SW480 (cell line): ENCODE data around the gene CNDP1.

Source experiments
- DNase-seq: peaks from one replicate; pipeline ENCODE4 v3.0.0-alpha.2; 2016; ENCODE audit warnings: low spot score

Gene CNDP1

DNA sequence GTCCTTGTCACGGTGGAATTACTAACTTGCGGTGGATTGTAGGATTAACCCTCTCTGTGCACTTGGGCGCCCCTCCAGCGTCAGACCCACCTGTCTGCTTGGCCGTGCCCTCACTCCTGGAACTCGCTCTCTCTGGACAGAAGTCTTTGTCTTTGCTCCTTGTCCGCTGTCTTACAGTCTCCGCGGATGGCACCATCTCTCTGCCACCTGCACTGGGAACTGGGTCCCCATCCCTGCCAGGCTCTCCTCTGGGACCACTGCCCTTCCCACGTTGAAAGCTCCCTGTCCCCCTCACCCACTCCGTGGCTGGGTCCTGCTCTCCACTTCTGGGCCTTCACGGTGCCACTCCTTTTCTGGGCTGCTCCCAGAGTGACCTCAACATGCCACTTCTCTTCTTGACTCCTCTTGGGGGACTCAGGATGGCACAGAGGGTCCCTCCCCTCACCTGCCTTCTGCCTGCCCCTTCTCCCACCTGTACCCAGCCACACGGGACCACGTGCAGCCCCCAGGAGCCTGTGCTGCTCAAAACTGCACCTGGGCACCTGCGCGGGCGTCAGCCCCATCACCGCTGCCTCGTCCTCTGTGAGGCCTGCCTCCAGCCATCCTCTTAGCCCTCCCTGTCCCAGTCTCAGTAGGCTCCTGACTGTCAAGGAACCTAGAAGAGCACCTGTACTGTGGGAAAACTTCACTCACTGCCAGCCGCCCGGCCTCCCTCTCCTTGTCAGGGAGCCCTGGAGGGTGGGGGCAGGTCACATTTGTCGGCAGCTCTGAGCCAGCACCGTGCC lies 27.0 kb upstream of the CNDP1 start:
- no peak for DNase-seq

DNA sequence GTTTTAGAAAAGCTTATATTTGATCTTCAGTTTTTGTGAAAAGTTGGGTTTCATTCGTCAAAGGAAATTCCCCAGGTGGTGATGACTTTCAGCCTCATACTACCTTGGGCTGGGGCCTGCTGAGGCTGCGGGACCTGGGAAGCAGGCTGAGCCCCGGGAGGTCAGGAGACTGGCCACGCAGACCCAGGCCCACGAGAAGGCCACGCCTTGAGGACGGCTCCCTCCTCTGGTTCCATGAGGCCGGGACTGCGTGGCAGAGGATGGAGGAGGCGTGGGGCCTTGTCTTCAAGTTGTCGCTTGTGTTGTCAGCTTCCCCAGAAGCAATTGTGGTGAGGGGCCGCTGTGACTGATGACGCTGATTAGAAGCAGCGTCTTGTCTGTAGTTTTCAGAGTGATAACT lies 26.4 kb upstream of the CNDP1 start:
- no peak for DNase-seq

DNA sequence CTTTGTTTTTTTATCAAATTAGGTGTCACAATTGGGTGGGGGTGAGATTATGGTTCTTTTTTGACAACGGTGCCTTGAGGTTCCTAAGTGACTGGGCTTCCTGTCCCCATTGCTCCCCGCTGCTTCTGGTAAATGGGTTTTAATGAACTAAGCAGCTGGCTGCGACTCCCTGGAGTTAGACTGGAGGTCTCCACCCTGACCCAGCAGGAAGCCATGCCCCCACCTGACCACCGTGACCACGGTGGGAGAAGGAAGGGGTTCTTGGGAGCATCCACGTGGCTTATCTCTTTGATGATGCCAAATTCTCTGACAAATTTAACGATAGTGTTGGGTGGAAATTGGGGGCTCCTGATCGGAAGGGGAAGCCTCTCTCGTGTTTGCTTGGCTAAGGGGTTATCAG lies 25.9 kb upstream of the CNDP1 start:
- DNase-seq, result no peak

DNA sequence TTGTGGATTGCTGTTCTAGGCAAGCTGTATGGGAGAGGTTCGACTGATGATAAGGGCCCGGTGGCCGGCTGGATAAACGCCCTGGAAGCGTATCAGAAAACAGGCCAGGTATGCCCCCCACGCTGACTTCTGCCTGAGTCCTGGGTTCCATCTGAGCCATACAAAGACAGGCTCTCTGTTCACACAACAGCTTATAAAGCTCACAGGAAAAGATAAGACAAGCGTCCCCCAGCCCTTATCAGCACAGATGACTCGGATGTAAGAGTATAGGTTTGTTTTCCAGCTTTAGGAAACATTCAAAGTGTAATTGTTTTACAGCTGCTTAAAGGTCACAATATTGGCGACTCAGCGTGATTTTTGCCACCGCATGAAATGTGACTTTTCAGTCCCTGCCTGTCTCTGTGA lies 25.5 kb upstream of the CNDP1 start:
- DNase-seq, result no peak

DNA sequence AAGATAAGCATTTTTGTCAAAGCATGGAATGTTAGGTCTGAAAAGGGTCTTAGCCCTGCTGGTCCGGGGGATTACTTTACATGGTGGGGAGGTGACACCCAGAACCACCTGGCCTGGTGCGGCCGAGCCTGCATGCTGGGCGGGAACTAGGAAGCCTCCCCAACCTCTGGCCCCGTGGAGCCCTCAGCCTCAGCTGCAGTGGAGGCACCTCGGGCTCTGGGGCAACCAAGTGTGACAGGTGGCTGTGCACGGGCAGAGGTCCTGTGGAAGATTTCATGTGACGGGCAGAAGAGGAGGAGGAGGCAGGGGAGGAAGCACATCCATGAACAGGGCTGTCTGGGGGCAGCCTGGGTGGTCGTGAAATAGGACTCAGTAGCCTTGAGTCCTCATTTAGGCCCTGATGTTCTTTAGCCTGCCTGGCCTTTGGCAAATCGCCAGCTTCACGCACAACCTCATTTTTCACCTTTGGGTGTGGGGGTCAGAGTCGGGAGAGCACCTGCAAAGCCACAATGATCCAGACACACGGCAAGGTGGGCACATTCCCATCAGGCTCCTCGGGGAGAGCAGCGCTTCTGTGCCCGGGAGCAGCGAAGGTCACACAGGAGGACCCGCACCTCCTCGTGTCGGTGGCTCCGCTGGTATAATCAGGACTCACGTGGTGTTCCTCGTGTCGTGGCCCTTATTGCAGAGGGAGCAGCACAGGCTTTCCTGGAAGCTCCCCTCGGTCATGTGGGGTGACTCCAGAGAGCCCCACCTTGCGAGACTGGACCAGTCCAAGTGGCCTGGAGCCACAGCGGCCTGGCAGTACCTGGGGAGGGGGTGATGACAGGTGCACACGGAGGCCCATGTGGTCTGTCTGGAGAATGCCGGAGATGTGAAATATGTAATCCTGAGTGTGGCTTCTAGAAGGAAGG lies 24.2 kb upstream of the CNDP1 start:
- no peak for DNase-seq

DNA sequence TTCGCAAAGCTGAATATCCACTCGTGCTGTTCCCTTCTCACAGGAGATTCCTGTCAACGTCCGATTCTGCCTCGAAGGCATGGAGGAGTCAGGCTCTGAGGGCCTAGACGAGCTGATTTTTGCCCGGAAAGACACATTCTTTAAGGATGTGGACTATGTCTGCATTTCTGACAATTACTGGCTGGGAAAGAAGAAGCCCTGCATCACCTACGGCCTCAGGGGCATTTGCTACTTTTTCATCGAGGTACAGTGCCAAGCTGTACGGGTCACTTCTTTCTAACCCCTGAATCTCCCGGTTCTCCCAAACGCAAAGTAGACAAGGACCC lies 23.6 kb upstream of the CNDP1 start:
- DNase-seq, result no peak

DNA sequence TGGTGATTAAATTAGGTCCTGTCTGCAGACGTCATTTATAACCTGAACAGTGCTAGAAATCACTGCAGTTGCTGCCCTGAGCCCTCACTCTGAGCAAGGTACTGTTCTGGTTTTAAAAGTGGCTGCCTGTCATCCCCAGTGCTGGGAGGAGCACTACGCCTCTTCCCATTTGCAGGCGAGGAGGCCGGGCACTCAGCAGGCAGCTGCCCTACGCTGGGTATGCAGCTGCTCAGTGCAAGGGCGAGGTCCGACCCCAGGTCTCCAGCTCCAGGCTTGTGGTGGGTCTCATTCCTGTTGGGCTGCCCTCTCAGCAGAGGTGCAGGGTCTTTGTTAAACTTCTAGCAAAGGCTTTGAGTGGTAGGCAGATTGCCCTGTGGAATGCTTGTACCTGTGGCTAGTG lies 22.5 kb upstream of the CNDP1 start:
- no peak for DNase-seq

DNA sequence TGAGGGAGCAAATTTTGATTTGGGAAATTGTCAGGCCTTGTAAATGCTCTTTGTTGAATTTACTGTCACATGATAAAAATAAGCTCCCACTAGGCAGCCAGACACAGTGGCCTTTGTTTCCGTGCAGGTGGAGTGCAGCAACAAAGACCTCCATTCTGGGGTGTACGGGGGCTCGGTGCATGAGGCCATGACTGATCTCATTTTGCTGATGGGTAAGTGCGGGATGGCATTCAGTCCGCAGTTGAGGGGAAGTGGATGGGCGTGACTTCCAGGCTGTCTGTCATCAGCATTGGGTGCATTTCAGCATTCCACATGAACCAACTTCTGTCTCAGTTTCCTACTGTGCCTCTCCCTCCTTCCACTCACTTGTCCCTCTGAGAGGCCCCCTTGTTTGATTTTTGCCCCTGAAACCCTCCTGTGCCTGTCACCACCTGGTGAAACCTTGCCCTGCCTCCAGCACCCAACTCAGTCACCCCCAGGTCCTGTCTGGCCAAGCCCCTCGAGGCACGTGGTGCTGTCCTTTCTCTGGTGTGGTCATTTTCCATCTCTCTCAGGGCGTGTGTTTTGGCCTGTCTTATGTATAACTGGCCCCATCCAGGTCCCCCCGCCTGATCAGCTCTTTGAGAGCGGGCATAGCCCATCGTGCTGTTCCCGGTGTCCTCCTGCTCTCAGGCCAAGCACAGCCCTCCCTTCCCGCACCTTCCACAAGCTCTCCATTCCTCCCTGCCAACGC lies 21.8 kb upstream of the CNDP1 start:
- DNase-seq, result no peak

DNA sequence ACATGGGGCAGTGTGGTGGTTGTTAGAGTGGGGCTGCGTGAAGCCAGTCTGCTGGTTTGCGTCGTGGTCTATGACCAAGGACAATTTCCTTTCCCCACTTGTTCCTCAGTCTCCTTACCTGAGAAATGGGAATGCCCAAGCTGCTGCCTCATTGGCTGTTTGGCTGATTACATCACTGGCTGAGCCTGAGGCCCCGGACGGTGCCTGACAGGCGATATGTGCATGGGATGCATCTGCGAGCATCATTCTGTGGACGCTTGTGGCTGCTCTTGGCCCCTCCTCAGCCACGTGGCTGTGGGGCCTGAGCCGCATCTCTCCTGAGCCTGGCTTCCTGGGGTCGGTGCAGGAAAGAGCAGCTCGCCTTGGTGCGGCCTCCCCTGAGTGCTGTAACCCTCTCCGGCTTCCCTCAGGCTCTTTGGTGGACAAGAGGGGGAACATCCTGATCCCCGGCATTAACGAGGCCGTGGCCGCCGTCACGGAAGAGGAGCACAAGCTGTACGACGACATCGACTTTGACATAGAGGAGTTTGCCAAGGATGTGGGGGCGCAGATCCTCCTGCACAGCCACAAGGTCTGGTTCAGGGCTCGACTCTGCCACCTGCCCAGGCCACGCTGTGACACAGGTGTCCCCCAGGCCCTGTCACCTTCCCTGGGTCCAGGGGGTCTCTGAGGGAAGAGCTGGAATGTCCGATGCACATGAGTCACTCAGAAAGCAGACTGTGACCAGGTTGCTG lies 21.0 kb upstream of the CNDP1 start:
- no peak for DNase-seq

DNA sequence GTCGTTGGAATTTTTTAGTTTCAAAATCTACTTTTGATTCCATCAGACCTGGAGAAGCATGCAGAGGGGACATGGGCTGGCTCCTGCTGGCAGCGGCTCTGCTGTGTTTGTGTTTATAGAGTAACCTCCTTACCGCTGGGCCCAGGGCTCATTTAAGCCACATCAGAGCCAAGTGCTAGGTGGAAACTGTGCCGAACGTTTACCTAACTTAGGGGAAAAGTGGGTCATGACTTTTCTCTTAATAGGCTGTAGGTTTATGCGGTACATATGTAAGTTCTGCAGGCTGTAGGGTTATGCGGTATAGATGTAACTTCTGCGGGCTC lies 20.5 kb upstream of the CNDP1 start:
- no peak for DNase-seq

DNA sequence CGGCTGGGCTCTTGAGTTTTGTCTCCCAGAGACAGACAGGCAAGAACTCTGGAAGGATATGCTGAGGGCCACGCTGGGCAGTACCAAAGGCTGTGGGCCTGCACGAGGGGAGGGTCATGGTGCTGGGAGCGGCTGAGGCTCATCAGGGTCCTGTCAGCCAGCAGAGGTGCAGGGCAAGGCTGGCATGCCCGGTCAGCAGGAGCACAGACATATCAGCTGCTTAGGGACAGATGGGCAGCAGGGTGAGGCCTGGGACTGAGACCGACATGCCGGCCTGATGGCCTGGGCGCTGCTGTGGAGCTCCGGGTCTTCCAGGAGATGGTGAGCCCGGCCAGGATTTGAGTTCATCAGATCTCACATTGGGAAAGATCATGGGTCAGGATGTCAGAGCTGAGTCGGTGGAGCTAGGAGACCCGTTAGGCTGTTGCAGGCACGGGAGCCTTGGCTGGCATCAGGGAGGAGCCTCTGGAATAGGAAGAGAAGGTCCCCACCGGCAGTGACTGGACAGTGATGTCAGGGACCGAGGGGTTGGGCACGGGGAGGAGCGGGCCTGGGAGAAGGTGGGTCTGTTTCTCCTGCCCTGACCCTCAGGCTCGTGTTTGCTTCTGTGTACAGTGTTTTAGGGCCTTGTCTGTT lies 19.3 kb upstream of the CNDP1 start:
- no peak for DNase-seq

DNA sequence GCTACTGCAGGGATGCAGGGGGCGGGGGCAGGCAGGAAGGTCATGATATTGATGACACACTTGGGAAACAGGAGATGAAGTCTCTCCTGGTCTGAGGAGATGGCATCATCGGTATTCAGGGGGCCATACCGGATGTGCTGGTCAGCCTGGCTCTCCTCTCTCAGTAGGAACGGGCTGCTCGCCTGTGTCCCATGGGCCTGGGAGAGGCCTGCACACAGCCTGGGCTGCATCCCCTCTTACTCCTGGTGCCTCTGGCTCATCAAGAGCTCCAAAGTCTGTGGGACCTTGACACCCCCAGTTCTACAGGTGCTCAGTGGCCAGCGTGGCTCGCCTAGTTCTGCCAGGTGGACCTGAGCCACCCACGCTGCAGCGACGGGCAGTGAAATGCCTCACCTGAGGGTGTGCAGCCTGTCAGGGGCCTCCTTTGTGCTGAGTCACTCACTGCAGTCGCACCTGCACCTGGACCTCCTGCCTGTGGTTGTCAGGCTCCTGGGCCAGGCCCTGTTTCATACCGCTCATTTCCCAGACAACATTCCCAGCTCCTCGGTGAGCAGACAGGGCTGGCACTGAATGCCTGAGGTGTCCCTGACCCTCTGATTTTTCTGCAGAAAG lies 18.6 kb upstream of the CNDP1 start:
- DNase-seq, result peak; percentile 74

DNA sequence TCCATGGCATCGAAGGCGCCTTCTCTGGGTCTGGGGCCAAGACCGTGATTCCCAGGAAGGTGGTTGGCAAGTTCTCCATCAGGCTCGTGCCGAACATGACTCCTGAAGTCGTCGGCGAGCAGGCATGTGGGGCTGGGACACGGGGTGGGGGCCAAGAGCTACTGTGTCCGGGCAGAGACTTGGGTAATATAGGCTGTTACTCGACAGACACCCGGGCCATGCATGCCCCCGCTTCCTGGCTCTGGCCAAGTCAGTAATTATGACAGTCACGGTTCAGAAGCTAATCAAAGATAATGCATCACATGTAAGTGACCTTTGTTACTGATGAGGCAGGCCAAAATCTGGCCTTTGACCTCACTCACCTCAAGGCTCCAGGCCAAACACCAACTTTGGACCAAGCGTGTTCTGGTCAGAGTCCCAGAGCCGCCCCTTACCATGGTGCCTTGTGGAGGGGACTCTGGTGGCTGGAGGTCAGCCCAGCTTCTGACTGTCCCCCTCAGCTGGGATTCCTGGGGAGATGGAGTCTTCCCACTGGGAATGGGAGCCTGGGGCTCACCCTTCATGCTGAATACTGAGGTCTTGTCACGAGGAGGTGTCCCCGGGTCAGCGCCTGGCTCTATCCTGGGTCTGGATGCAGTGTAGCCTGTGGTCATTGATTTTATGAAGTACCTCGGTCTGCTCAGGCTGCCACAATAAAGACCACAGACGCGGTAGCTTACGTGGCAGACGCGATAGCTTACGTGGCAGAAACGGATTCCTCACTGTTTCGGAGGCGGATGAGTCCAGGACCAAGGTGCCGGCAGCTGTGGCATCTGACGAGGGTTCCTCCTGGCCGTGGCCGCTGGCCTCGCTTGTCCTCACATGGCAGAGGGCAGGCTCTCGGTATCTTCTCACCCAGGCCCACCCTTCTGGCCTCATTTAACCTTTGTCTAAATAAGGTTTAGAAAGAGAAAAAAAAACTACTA lies 17.7 kb upstream of the CNDP1 start:
- DNase-seq, result no peak

DNA sequence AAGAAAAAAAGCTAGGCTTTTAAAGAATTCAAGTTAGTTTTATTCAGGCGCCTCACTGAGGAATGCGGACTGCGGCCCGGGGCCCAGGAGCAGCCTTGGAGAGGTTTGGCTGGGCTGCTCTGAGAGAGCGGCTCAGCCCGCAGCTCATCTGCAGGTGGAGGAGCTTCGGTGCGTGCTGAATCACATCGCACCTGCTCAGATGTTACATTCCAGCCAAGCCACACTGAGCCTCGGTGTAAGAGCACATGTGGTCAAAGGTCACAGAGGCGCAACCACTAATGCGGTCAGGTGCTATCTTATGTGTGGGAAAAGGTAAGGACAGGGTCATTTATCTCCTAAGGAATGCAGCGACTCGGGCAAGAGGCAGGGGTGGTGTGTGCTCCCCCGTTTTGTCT lies 17.1 kb upstream of the CNDP1 start:
- peak; percentile 87 for DNase-seq

DNA sequence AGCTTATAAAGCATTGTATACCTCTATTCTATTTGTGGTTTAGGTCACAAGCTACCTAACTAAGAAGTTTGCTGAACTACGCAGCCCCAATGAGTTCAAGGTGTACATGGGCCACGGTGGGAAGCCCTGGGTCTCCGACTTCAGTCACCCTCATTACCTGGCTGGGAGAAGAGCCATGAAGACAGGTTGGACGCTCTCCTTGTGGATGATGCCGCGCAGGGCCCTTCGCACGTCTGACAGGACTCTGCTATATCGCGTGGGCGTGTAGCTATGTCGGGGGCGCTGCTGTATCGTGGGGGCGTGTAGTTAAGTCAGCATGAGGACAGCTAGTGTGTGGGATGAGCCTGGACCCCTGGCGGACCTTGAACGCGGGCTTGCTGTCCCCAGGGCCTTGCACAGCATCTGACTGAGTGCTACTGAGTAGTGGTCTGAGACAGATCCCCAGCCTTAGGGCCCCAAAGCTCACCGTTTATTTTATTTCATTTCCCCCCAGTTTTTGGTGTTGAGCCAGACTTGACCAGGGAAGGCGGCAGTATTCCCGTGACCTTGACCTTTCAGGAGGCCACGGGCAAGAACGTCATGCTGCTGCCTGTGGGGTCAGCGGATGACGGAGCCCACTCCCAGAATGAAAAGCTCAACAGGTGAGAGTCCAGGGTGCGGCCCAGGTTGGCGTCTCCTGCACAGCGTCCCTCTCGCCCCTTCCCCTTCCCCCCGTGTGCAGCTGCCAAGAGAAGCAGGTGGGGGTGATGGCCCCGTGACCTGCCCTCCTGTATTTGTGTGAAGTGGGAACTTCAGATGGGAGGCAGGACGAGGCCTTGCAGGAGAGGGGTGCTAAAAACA lies 15.6 kb upstream of the CNDP1 start:
- no peak for DNase-seq

DNA sequence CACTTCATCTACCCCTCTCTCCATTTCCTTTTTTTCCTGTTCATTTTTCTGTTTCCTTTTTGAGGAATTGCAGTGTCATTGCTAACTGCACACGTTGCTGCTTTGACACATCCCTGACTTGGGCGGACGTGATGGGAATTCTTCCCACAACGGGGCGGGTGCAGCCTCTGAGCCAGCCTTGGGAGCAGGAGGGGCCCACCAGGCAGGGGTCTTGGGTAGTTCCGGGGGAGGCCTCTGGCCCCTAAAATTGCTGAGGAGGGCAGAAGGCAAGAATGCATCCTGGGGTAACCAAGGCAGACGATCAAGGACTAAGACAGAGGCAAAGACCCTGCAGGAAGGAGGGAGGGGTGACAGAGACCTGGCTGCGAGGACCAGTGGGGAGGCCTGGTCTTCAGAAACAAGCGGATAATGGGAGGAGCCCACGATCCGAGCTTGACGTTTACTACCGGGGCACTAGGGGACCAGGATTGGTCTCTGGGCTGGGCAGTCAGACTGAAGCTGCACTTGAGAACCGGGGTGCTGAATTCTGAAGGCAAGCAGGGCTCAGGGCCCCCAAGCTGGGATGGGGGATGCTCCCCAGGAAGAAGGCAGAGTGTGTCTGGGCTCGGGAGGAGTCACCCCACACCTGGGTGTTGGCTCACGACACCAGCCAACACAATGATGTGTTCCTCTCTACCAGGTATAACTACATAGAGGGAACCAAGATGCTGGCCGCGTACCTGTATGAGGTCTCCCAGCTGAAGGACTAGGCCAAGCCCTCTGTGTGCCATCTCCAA lies 14.8 kb upstream of the CNDP1 start:
- DNase-seq, result no peak

DNA sequence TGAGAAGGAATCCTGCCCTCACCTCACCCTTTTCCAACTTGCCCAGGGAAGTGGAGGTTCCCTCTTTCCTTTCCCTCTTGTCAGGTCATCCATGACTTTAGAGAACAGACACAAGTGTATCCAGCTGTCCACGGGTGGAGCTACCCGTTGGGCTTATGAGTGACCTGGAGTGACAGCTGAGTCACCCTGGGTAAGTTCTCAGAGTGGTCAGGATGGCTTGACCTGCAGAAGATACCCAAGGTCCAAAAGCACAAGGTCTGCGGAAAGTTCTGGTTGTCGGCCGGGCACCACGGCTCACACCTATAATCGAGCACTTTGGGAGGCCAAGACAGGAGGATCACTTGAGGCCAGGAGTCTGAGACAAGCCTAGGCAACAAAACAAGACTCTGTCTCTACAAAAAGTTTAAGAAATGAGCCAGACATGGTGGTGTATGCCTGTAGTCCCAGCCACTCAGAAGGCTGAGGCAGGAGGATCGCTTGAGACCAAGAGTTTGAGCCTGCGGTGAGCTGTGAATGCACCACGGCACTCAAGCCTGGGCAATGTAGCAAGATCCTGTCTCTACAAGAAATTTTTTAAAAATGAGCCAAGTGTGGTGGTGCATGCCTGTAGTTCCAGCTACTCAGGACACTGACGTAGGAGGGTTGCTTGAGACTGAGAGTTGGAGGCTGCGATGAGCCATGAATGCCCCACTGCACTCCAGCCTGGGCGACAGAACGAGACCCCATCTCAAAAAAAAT lies 14.0 kb upstream of the CNDP1 start:
- no peak for DNase-seq
